ENCODE data around the gene TLE1.

DNA sequence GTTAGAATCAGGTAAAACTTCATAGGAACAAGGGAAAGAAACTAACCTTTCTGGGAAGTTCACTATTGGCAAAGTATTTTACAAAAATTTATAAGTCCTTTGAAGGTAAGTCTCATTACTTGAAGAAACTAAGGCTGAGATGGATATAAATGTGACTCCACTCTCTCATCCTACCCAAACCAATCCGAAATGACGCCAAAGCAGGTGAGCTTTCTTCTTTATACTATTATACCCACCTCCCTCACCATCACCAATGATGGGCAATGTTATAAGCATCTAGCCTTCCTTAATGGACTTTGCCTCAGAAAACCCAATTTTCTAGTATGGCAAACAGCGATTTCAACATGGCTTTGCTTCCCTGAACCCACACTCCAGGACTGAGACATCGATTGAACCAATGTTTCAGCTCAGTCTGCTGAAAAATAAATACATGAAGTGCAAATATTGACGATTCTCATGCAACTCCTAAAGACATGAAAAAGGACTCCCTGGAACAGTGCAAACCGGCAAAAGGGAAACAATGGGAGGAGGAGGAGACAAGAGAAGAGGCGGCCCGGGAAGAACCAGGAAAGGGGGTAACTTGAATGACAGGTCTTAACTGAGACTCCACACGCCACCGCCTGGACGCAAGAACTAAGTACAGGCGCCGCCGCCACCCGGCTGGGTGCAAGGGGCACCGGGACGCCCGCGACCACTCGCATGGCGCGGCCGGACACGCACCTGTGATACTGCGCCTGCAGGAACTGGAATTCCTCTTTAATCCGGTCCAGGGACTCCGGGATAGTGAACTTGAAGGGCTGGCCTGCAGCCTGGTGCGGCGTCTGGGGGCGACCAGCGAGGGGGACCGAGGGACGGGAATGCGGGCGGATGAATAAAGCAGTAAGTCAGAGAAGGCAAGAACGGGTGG lies 2.5 kb downstream of the TLE1 start:
- no peak for TF ChIP-seq SP1 (IDR thresholded peaks at IDR 0.05; ENCODE audit: low read depth, low read length)
- TF ChIP-seq JUNB (IDR thresholded peaks at IDR 0.05): no peak
- TF ChIP-seq, protein P1, sequence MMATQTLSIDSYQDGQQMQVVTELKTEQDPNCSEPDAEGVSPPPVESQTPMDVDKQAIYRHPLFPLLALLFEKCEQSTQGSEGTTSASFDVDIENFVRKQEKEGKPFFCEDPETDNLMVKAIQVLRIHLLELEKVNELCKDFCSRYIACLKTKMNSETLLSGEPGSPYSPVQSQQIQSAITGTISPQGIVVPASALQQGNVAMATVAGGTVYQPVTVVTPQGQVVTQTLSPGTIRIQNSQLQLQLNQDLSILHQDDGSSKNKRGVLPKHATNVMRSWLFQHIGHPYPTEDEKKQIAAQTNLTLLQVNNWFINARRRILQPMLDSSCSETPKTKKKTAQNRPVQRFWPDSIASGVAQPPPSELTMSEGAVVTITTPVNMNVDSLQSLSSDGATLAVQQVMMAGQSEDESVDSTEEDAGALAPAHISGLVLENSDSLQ (IDR thresholded peaks at IDR 0.05): peak; percentile 49; the same call in 1 of the 2 replicates
- TF ChIP-seq HDGF (IDR thresholded peaks at IDR 0.05): no peak
- TF ChIP-seq, protein P2, sequence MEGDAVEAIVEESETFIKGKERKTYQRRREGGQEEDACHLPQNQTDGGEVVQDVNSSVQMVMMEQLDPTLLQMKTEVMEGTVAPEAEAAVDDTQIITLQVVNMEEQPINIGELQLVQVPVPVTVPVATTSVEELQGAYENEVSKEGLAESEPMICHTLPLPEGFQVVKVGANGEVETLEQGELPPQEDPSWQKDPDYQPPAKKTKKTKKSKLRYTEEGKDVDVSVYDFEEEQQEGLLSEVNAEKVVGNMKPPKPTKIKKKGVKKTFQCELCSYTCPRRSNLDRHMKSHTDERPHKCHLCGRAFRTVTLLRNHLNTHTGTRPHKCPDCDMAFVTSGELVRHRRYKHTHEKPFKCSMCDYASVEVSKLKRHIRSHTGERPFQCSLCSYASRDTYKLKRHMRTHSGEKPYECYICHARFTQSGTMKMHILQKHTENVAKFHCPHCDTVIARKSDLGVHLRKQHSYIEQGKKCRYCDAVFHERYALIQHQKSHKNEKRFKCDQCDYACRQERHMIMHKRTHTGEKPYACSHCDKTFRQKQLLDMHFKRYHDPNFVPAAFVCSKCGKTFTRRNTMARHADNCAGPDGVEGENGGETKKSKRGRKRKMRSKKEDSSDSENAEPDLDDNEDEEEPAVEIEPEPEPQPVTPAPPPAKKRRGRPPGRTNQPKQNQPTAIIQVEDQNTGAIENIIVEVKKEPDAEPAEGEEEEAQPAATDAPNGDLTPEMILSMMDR (IDR thresholded peaks at IDR 0.05 in 2 of 3, conservative IDR thresholded peaks at IDR 0.05 in 1 of 3; ENCODE audit: control insufficient read depth in 2 of 3, extremely low read depth in 1 of 3, insufficient read depth in 1 of 3, low read depth in 3 of 3, low read length in 3 of 3): peak in 2 of 3 experiments; percentile 11 to 29; a peak in 2 of 6 replicates
- TF ChIP-seq FOXK2 (IDR thresholded peaks at IDR 0.05): no peak
- TF ChIP-seq MXI1 (IDR thresholded peaks at IDR 0.05; ENCODE audit: low read depth, low read length): no peak
- TF ChIP-seq, protein P3, sequence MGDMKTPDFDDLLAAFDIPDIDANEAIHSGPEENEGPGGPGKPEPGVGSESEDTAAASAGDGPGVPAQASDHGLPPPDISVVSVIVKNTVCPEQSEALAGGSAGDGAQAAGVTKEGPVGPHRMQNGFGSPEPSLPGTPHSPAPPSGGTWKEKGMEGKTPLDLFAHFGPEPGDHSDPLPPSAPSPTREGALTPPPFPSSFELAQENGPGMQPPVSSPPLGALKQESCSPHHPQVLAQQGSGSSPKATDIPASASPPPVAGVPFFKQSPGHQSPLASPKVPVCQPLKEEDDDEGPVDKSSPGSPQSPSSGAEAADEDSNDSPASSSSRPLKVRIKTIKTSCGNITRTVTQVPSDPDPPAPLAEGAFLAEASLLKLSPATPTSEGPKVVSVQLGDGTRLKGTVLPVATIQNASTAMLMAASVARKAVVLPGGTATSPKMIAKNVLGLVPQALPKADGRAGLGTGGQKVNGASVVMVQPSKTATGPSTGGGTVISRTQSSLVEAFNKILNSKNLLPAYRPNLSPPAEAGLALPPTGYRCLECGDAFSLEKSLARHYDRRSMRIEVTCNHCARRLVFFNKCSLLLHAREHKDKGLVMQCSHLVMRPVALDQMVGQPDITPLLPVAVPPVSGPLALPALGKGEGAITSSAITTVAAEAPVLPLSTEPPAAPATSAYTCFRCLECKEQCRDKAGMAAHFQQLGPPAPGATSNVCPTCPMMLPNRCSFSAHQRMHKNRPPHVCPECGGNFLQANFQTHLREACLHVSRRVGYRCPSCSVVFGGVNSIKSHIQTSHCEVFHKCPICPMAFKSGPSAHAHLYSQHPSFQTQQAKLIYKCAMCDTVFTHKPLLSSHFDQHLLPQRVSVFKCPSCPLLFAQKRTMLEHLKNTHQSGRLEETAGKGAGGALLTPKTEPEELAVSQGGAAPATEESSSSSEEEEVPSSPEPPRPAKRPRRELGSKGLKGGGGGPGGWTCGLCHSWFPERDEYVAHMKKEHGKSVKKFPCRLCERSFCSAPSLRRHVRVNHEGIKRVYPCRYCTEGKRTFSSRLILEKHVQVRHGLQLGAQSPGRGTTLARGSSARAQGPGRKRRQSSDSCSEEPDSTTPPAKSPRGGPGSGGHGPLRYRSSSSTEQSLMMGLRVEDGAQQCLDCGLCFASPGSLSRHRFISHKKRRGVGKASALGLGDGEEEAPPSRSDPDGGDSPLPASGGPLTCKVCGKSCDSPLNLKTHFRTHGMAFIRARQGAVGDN (IDR thresholded peaks at IDR 0.05): no peak
- TF ChIP-seq, protein P4, sequence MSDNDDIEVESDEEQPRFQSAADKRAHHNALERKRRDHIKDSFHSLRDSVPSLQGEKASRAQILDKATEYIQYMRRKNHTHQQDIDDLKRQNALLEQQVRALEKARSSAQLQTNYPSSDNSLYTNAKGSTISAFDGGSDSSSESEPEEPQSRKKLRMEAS (IDR thresholded peaks at IDR 0.05; ENCODE audit: low read depth, low read length): no peak
- TF ChIP-seq EZH2 (IDR thresholded peaks at IDR 0.05; ENCODE audit: borderline replicate concordance, control insufficient read depth, low read depth, low read length): no peak

All from GM12878 (cell line).